Bronchial epithelial cell (primary cell): ENCODE data around the gene MRPS27. TPM values are rescaled to one million over a fixed set of nuclear protein-coding genes. Genes with fewer than 3 reads are reported as not detected.
A peak's percentile ranks its signal among the peaks of the same experiment; 100 is the strongest.

Source experiments
- DNase-seq: peaks from one replicate; pipeline ENCODE4 v3.0.0-alpha.2; 2010; ENCODE audit warnings: low read depth
- FAIRE-seq: peaks from 2 replicates; lab custom pipeline; 2011; peaks lifted over from hg19 to GRCh38; lab: Jason Lieb, UNC
- H3K27me3 ChIP-seq: 2 replicates; pipeline ENCODE4 v1.5.1; 2011; ENCODE audit warnings: low read length; ENCODE audit not compliant: control insufficient read depth, insufficient read depth
- H3K36me3 ChIP-seq: 2 replicates; pipeline ENCODE4 v1.5.1; 2011; ENCODE audit warnings: low read length; ENCODE audit not compliant: control insufficient read depth, insufficient read depth
- H3K4me3 ChIP-seq: 2 replicates; pipeline ENCODE4 v1.5.1; 2011; ENCODE audit warnings: mild to moderate bottlenecking, low read depth, low read length, control low read depth
- total RNA-seq: library from RNA; depleted of rRNA; stranded (reverse); fragments of >200 nt; gene quantifications from 2 replicates; pipeline ENCODE4 v1.2.1, GENCODE V29; 2014
- TF ChIP-seq, protein P1 (sequence below): IDR thresholded peaks from 2 replicates; pipeline ENCODE4 v1.5.1; 2011; ENCODE audit warnings: mild to moderate bottlenecking, moderate library complexity, low read length, control low read depth, inconsistent platforms; ENCODE audit not compliant: insufficient read depth, severe bottlenecking

MRPS27 gene
- total RNA-seq, 1 donor from 2014 or later, result 53.4 TPM

GRCh38 chr5:72241346-72242003 is 78.6 kb downstream of the MRPS27 start:
- DNase-seq (no peak), FAIRE-seq (no peak)
- Histone ChIP-seq H3K36me3 (no peaks in the 10 kb centered on the region), H3K27me3 (no peaks in the 10 kb centered on the region), H3K4me3 (no peak overlapping the region)
- TF ChIP-seq, protein P1, sequence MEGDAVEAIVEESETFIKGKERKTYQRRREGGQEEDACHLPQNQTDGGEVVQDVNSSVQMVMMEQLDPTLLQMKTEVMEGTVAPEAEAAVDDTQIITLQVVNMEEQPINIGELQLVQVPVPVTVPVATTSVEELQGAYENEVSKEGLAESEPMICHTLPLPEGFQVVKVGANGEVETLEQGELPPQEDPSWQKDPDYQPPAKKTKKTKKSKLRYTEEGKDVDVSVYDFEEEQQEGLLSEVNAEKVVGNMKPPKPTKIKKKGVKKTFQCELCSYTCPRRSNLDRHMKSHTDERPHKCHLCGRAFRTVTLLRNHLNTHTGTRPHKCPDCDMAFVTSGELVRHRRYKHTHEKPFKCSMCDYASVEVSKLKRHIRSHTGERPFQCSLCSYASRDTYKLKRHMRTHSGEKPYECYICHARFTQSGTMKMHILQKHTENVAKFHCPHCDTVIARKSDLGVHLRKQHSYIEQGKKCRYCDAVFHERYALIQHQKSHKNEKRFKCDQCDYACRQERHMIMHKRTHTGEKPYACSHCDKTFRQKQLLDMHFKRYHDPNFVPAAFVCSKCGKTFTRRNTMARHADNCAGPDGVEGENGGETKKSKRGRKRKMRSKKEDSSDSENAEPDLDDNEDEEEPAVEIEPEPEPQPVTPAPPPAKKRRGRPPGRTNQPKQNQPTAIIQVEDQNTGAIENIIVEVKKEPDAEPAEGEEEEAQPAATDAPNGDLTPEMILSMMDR, result no peak

DNA sequence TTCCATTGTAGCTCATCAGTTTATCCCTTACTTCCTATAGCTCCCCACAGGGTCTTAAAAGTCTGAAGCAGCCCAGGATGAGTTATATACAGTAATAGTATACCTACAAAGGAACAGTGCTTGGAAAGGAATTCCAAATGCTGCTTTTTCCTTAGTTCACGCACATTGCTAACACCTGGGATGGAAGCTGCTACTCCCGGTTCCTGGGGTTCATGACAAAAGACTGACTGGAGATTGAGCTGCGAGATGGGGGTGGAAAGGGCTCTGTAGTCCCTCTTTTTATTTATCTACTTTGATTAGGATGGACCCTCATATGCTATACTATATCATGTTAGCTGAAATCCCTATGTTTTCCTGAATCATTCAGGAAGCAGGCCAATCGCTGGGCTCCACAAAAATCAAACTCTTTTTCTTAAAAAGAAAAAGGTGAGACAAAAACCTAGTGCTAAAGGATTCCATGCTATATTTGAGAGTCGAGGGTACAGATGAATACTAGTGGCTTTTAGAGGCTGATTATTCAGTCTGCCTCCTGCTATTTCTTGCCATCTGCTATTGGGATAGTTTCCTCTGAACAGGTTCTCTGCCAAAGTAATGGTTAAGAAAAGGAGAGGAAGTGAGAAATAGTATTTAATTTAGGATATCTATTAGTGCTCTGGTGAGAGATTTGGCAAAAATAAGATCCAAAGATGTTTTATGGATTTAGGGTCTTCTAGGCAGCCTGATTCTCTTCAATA is 81.2 kb downstream of the MRPS27 start:
- FAIRE-seq, result no peak
- Histone ChIP-seq H3K27me3 (no peaks in the 10 kb centered on the region), H3K36me3 (no peaks in the 10 kb centered on the region), H3K4me3 (no peak overlapping the region)
- no peak for DNase-seq
- TF ChIP-seq, protein P1, result no peak

GRCh38 chr5:72237879-72238278 is 82.2 kb downstream of the MRPS27 start:
- TF ChIP-seq, protein P1, result no peak
- DNase-seq (no peak), FAIRE-seq (no peak)
- H3K27me3 ChIP-seq, result no peaks in the 10 kb centered on the region
- no peak overlapping the region for H3K4me3 ChIP-seq
- H3K36me3 ChIP-seq, result no peaks in the 10 kb centered on the region

GRCh38 chr5:72237415-72237814 is 82.6 kb downstream of the MRPS27 start:
- Histone ChIP-seq H3K27me3 (no peaks in the 10 kb centered on the region), H3K36me3 (no peaks in the 10 kb centered on the region), H3K4me3 (no peak overlapping the region)
- TF ChIP-seq, protein P1, result no peak
- FAIRE-seq (no peak), DNase-seq (no peak)

DNA sequence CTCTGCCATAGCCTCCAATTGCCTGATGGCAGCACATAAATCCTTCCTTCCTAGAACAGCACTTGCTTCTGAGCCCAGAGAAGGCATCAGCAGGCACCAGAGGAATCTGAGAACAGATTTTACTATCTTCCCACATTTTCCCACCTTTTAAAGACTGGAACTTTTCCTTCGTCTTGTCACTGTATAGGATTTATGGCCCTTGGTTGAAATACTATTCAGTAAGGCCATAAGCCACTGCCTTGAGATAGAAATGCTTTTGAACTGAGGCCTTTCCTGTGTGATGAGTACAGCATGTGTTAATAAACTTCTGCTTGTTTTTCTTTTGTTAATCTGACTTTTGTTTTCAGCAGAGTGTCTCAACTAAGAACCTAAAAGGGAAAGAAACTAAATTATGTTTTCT is 84.3 kb downstream of the MRPS27 start:
- no peaks in the 10 kb centered on the region for H3K27me3 ChIP-seq
- DNase-seq (no peak), FAIRE-seq (no peak)
- TF ChIP-seq, protein P1, result no peak
- no peak overlapping the region for H3K4me3 ChIP-seq
- no peaks in the 10 kb centered on the region for H3K36me3 ChIP-seq

DNA sequence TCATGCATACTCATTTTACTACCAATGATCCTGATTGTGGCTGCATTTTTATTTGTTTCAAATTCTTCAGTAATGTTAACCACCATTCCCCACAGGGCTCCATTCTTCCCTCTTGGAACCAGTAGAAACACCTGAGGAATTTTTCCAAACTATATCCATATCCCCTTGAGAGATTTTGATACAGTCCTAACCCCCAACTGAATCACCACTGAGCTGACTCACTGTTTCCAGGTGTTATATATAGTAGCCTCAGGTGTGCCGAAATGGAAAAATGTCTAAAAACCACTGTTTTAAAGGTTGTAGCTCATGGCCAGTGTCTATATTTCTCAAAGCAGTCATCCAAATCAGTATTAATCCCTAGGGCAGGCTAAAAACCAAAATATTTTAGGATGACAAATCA is 85.2 kb downstream of the MRPS27 start:
- DNase-seq, result peak; percentile 75
- no peak for FAIRE-seq
- Histone ChIP-seq H3K4me3 (no peak overlapping the region), H3K27me3 (no peaks in the 10 kb centered on the region), H3K36me3 (no peaks in the 10 kb centered on the region)
- TF ChIP-seq, protein P1, result no peak
